HepG2 (cell line): ENCODE data around the gene SOBP. TPM values are rescaled to one million over a fixed set of nuclear protein-coding genes. Genes with fewer than 3 reads are reported as not detected.

Source experiments
- AGO2 ChIP-seq: fragments of 200-400 bp; formaldehyde crosslinking; optimal IDR thresholded peaks from 2 replicates; pipeline ENCODE3; 2017; ENCODE audit warnings: mild to moderate bottlenecking, low read depth, low read length, moderate library complexity
- ATF1 ChIP-seq: IDR thresholded peaks from 2 replicates; pipeline ENCODE4 v1.6.1; 2016; ENCODE audit warnings: mild to moderate bottlenecking, control low read depth
- CAMTA2 ChIP-seq: sonication (generic); formaldehyde crosslinking; IDR thresholded peaks from 2 replicates; pipeline ENCODE4 v1.4.0; 2020; ENCODE audit warnings: mild to moderate bottlenecking, missing genetic modification reagents, borderline replicate concordance
- FLYWCH1 ChIP-seq: sonication (generic); formaldehyde crosslinking; IDR thresholded peaks from 2 replicates; pipeline ENCODE4 v1.8.1; 2023; ENCODE audit warnings: mild to moderate bottlenecking, missing genetic modification reagents
- GLI4 ChIP-seq: sonication (generic); formaldehyde crosslinking; IDR thresholded peaks from 2 replicates; pipeline ENCODE4 v1.5.1; 2020; ENCODE audit warnings: missing genetic modification reagents, mild to moderate bottlenecking, moderate library complexity, borderline replicate concordance
- HIC2 ChIP-seq: sonication (generic); formaldehyde crosslinking; IDR thresholded peaks from 2 replicates; pipeline ENCODE4 v1.9.0; 2022; ENCODE audit warnings: low read depth, missing genetic modification reagents
- HOMEZ ChIP-seq: IDR thresholded peaks from 2 replicates; pipeline ENCODE4 v1.6.1; 2016; ENCODE audit warnings: low read depth
- HOXA7 ChIP-seq: sonication (generic); formaldehyde crosslinking; IDR thresholded peaks from 2 replicates; pipeline ENCODE4 v1.8.1; 2022; ENCODE audit warnings: mild to moderate bottlenecking, missing genetic modification reagents, moderate library complexity
- KLF13 ChIP-seq: sonication (generic); formaldehyde crosslinking; IDR thresholded peaks from 2 replicates; pipeline ENCODE4 v1.4.0; 2020; ENCODE audit warnings: mild to moderate bottlenecking, missing genetic modification reagents
- MED8 ChIP-seq: sonication (generic); formaldehyde crosslinking; IDR thresholded peaks from 2 replicates; pipeline ENCODE4 v1.8.1; 2023; ENCODE audit warnings: mild to moderate bottlenecking, missing genetic modification reagents; ENCODE audit not compliant: insufficient replicate concordance
- PATZ1 ChIP-seq: sonication (generic); formaldehyde crosslinking; IDR thresholded peaks from 2 replicates; pipeline ENCODE4 v1.4.0; 2020; ENCODE audit warnings: missing genetic modification reagents
- RBFOX2 ChIP-seq: fragments of 200-400 bp; formaldehyde crosslinking; IDR thresholded peaks from 2 replicates; pipeline ENCODE4 v1.6.1; 2017; ENCODE audit warnings: low read depth, mild to moderate bottlenecking, low read length
- SALL2 ChIP-seq: sonication (generic); formaldehyde crosslinking; IDR thresholded peaks from 2 replicates; pipeline ENCODE4 v1.8.1; 2023; ENCODE audit warnings: mild to moderate bottlenecking, missing genetic modification reagents, inconsistent platforms
- TRIM22 ChIP-seq: fragments of 450-650 bp; IDR thresholded peaks from 2 replicates; pipeline ENCODE4 v1.6.1; 2017
- U2AF2 ChIP-seq: fragments of 200-400 bp; formaldehyde crosslinking; IDR thresholded peaks from 2 replicates; pipeline ENCODE4 v1.6.1; 2017; ENCODE audit warnings: low read depth, mild to moderate bottlenecking, low read length
- ZFP36L2 ChIP-seq: sonication (generic); formaldehyde crosslinking; IDR thresholded peaks from 2 replicates; pipeline ENCODE4 v1.4.0; 2020; ENCODE audit warnings: missing genetic modification reagents
- ZMYM4 ChIP-seq: sonication (generic); formaldehyde crosslinking; IDR thresholded peaks from 2 replicates; pipeline ENCODE4 v1.8.1; 2023; ENCODE audit warnings: mild to moderate bottlenecking, missing genetic modification reagents
- ZNF12 ChIP-seq: sonication (generic); formaldehyde crosslinking; IDR thresholded peaks from 2 replicates; pipeline ENCODE4 v1.5.0; 2020; ENCODE audit warnings: missing genetic modification reagents
- ZNF205 ChIP-seq: IDR thresholded peaks from 2 replicates; pipeline ENCODE4 v1.6.1; 2018; ENCODE audit warnings: missing biosample characterization, missing genetic modification reagents
- ZNF501 ChIP-seq: sonication (generic); formaldehyde crosslinking; IDR thresholded peaks from 2 replicates; pipeline ENCODE4 v1.5.1; 2020; ENCODE audit warnings: mild to moderate bottlenecking, moderate library complexity, missing genetic modification reagents
- ZNF619 ChIP-seq: sonication (generic); formaldehyde crosslinking; IDR thresholded peaks from 2 replicates; pipeline ENCODE4 v1.4.0; 2020; ENCODE audit warnings: mild to moderate bottlenecking, missing genetic modification reagents
- ZNF784 ChIP-seq: sonication (generic); formaldehyde crosslinking; IDR thresholded peaks from 2 replicates; pipeline ENCODE4 v1.5.1; 2020; ENCODE audit warnings: missing genetic modification reagents, mild to moderate bottlenecking, borderline replicate concordance
- ZNF792 ChIP-seq: IDR thresholded peaks from 2 replicates; pipeline ENCODE4 v1.6.1; 2016
- polyA plus RNA-seq, 8 experiments: library from polyadenylated mRNA; depleted of rRNA in 3 of 8; stranded (reverse) in 7 of 8; unstranded in 1 of 8; fragments of >200 nt; fragmentation: Illumina TruSeq in 4 of 8; extraction: Trizol in 4 of 8; gene quantifications; 2 replicates each; pipeline versions ENCODE4 v1.2.1 to v1.2.3, GENCODE V29; 2011 to 2016; ENCODE audit warnings: low read depth in 4 of 8, missing spikeins in 1 of 8, mixed read lengths in 1 of 8; ENCODE audit not compliant: insufficient read depth in 1 of 8
- total RNA-seq, 5 experiments: library from RNA; depleted of rRNA; stranded (reverse); fragments of >200 nt; fragmentation: Illumina TruSeq; extraction: Trizol; gene quantifications; 2 replicates each; pipeline ENCODE4 v1.2.3, GENCODE V29; 2016; ENCODE audit warnings: low read depth in 1 of 5

The SOBP gene
- total and polyA plus RNA-seq, 2 of the 13 experiments (the other 11 are each of a cell fraction or from before 2014, with no cell fraction given) = 1.5 to 6.9 TPM

- TF ChIP-seq CAMTA2 (CRISPR knock-in tag) = peak; percentile 89
- no peak for TF ChIP-seq ATF1 (CRISPR knock-in tag)
- TF ChIP-seq U2AF2 = no peak
- TF ChIP-seq KLF13 (CRISPR knock-in tag) = no peak
- TF ChIP-seq ZNF792 = peak; percentile 86; the same call in 1 of the 2 replicates
- peak; percentile 94 for TF ChIP-seq ZMYM4 (CRISPR knock-in tag)
- no peak for TF ChIP-seq ZFP36L2
- no peak for TF ChIP-seq GLI4 (CRISPR knock-in tag)
- TF ChIP-seq HOXA7 (CRISPR knock-in tag) = no peak
- TF ChIP-seq ZNF12 (CRISPR knock-in tag) = no peak
- no peak for TF ChIP-seq MED8
- TF ChIP-seq ZNF205 (CRISPR knock-in tag) = 0 out of 2 replicates have a peak, but pooled peaks have one; percentile 18
- TF ChIP-seq HOMEZ (CRISPR knock-in tag) = peak; percentile 78; the same call in 1 of the 2 replicates
- TF ChIP-seq SALL2 (CRISPR knock-in tag) = no peak; the same call in 1 of the 2 replicates
- TF ChIP-seq RBFOX2 = peak; percentile 73
- TF ChIP-seq HIC2 (CRISPR knock-in tag) = peak; percentile 17; the same call in 1 of the 2 replicates
- peak; percentile 63; the same call in 1 of the 2 replicates for TF ChIP-seq PATZ1
- TF ChIP-seq ZNF619 (CRISPR knock-in tag) = peak; percentile 36
- TF ChIP-seq FLYWCH1 (CRISPR knock-in tag) = no peak
- TF ChIP-seq AGO2 = peak; percentile 81
- TF ChIP-seq ZNF784 (CRISPR knock-in tag) = peak; percentile 43; the same call in 1 of the 2 replicates
- peak; percentile 92 for TF ChIP-seq ZNF501 (CRISPR knock-in tag)
- no peak for TF ChIP-seq TRIM22
These were observed 30.4 kb upstream of the SOBP start, which contains the start of gene PDSS2 (continued) for GRCh38 chr6:107459283-107460082.
